HTERT RPE-1 (cell line): ENCODE results near the gene EYA2.
"Not testable (repeated sequence)": the region's sequence is repeated elsewhere in the genome, so short reads cannot be mapped to it uniquely, and the experiment has no call there.

ENCODE experiments used
- in situ Hi-C: fragments of 300-500 bp; cut with MboI; formaldehyde crosslinking; loops from 4 replicates; pipeline ENCODE4 v1.14.3; 2020; ENCODE audit warnings: low sequenced_read_pairs

EYA2 gene

GRCh38 chr20:47160992-47161391, 266.3 kb downstream of the EYA2 start:
- in situ Hi-C loops = no loop called here

GRCh38 chr20:47161411-47161810, 266.8 kb downstream of the EYA2 start:
- in situ Hi-C loops = no loop called here

- in situ Hi-C loops = no loop called here
Measured at GRCh38 chr20:47164140-47164539, 269.5 kb downstream of the EYA2 start.

GRCh38 chr20:47165376-47165865, 270.8 kb downstream of the EYA2 start:
- in situ Hi-C loops = no loop called here

GRCh38 chr20:47167846-47168245, 273.2 kb downstream of the EYA2 start:
- in situ Hi-C loops = no loop called here

GRCh38 chr20:47172579-47172978, 277.9 kb downstream of the EYA2 start:
- in situ Hi-C loops = no loop called here

- in situ Hi-C loops = no loop called here
Measured at GRCh38 chr20:47173596-47174216, 279.1 kb downstream of the EYA2 start.

- in situ Hi-C loops = no loop called here
Measured at GRCh38 chr20:47174456-47175243, 280.0 kb downstream of the EYA2 start.

- in situ Hi-C loops = no loop called here
Measured at GRCh38 chr20:47175493-47175892, 280.9 kb downstream of the EYA2 start.

GRCh38 chr20:47176217-47176616, 281.6 kb downstream of the EYA2 start:
- in situ Hi-C loops = not testable (repeated sequence)

- in situ Hi-C loops = no loop called here
Measured at GRCh38 chr20:47178277-47178676, 283.6 kb downstream of the EYA2 start.

- in situ Hi-C loops = no loop called here
Measured at GRCh38 chr20:47178851-47179250, 284.2 kb downstream of the EYA2 start.

- in situ Hi-C loops = no loop called here
Measured at GRCh38 chr20:47179267-47179666, 284.6 kb downstream of the EYA2 start.

- in situ Hi-C loops = no loop called here
Measured at GRCh38 chr20:47181056-47181862, 286.6 kb downstream of the EYA2 start.

GRCh38 chr20:47183367-47183766, 288.7 kb downstream of the EYA2 start:
- in situ Hi-C loops = no loop called here

GRCh38 chr20:47187450-47188195, 293.0 kb downstream of the EYA2 start:
- in situ Hi-C loops = no loop called here

- in situ Hi-C loops = no loop called here
Measured at GRCh38 chr20:47188540-47188939, 293.9 kb downstream of the EYA2 start.

GRCh38 chr20:47189060-47189459, 294.4 kb downstream of the EYA2 start:
- in situ Hi-C loops = no loop called here

GRCh38 chr20:47191074-47191673, 296.5 kb downstream of the EYA2 start:
- in situ Hi-C loops = no loop called here

GRCh38 chr20:47191956-47192355, 297.3 kb downstream of the EYA2 start:
- in situ Hi-C loops = no loop called here
